Trophoblast cell (in vitro differentiated cells and primary cell): Measurements from ENCODE around the gene KRT79.
"Not testable (repeated sequence)": the region's sequence is repeated elsewhere in the genome, so short reads cannot be mapped to it uniquely, and the experiment has no call there.

Experiments
- DNase-seq, 2 donors: peaks; one replicate each; pipeline ENCODE4 v3.0.0-alpha.2; 2016
- H2AFZ ChIP-seq: 2 replicates; pipeline ENCODE4 v1.6.1; 2013; ENCODE audit warnings: low read length, moderate library complexity, mild to moderate bottlenecking; ENCODE audit not compliant: insufficient read depth, poor library complexity
- H2AK5ac ChIP-seq: 2 replicates; pipeline ENCODE4 v1.6.1; 2013; ENCODE audit warnings: mild to moderate bottlenecking, low read length
- H2BK120ac ChIP-seq: 2 replicates; pipeline ENCODE4 v1.6.1; 2013; ENCODE audit warnings: low read length, mild to moderate bottlenecking, moderate library complexity; ENCODE audit not compliant: insufficient read depth, poor library complexity
- H2BK12ac ChIP-seq: 2 replicates; pipeline ENCODE4 v1.6.1; 2013; ENCODE audit warnings: mild to moderate bottlenecking, low read length, moderate library complexity
- H2BK5ac ChIP-seq: 2 replicates; pipeline ENCODE4 v1.6.1; 2013; ENCODE audit warnings: low read length, low read depth, moderate library complexity, mild to moderate bottlenecking; ENCODE audit not compliant: poor library complexity
- H3K14ac ChIP-seq: 2 replicates; pipeline ENCODE4 v1.6.1; 2013; ENCODE audit warnings: mild to moderate bottlenecking, low read length
- H3K18ac ChIP-seq: 2 replicates; pipeline ENCODE4 v1.6.1; 2013; ENCODE audit warnings: mild to moderate bottlenecking, low read length
- H3K23ac ChIP-seq: 2 replicates; pipeline ENCODE4 v1.6.1; 2013; ENCODE audit warnings: low read length
- H3K27ac ChIP-seq: 2 replicates; pipeline ENCODE4 v1.5.1; 2013; ENCODE audit warnings: low read depth, mild to moderate bottlenecking, inconsistent platforms, low read length, moderate library complexity
- H3K27me3 ChIP-seq: 2 replicates; pipeline ENCODE4 v1.6.1; 2013; ENCODE audit warnings: inconsistent platforms, mild to moderate bottlenecking, low read length, moderate library complexity; ENCODE audit not compliant: insufficient read depth
- H3K36me3 ChIP-seq, 2 experiments: 1 replicate in 1 of 2; 2 replicates in 1 of 2; pipeline ENCODE4 v1.6.1; 2013; ENCODE audit warnings: low read length in 2 of 2, mild to moderate bottlenecking in 2 of 2, moderate library complexity in 1 of 2; ENCODE audit not compliant: insufficient read depth in 2 of 2, control insufficient read depth in 1 of 2
- H3K4ac ChIP-seq: 2 replicates; pipeline ENCODE4 v1.6.1; 2013; ENCODE audit warnings: low read depth, mild to moderate bottlenecking, low read length, moderate library complexity
- H3K4me1 ChIP-seq, 2 experiments: 1 replicate in 1 of 2; 2 replicates in 1 of 2; pipeline ENCODE4 v1.6.1; 2013; ENCODE audit warnings: low read length in 2 of 2, mild to moderate bottlenecking in 2 of 2, moderate library complexity in 1 of 2; ENCODE audit not compliant: insufficient read depth in 2 of 2, control insufficient read depth in 1 of 2
- H3K4me2 ChIP-seq: 2 replicates; pipeline ENCODE4 v1.6.1; 2013; ENCODE audit warnings: inconsistent platforms, mild to moderate bottlenecking, low read length, moderate library complexity
- H3K4me3 ChIP-seq: 2 replicates; pipeline ENCODE4 v1.5.1; 2013; ENCODE audit warnings: mild to moderate bottlenecking, low read depth, low read length, inconsistent platforms
- H3K79me1 ChIP-seq: one replicate; pipeline ENCODE4 v1.6.1; 2013; ENCODE audit warnings: low read length
- H3K79me2 ChIP-seq: 2 replicates; pipeline ENCODE4 v1.6.1; 2013; ENCODE audit warnings: low read length, mild to moderate bottlenecking; ENCODE audit not compliant: control insufficient read depth, insufficient read depth, poor library complexity
- H3K9ac ChIP-seq: 2 replicates; pipeline ENCODE4 v1.6.1; 2013; ENCODE audit warnings: mild to moderate bottlenecking, low read length
- H3K9me3 ChIP-seq: 2 replicates; pipeline ENCODE4 v1.6.1; 2013; ENCODE audit warnings: low read depth, mild to moderate bottlenecking, control low read depth, inconsistent platforms, low read length; ENCODE audit not compliant: insufficient read depth
- H4K12ac ChIP-seq: 2 replicates; pipeline ENCODE4 v1.6.1; 2013; ENCODE audit warnings: low read depth, mild to moderate bottlenecking, low read length, moderate library complexity
- H4K8ac ChIP-seq: 2 replicates; pipeline ENCODE4 v1.6.1; 2013; ENCODE audit warnings: low read depth, mild to moderate bottlenecking, low read length, moderate library complexity
- H4K91ac ChIP-seq: one replicate; pipeline ENCODE4 v1.6.1; 2013; ENCODE audit warnings: low read depth, mild to moderate bottlenecking, low read length, moderate library complexity
- WGBS: extraction: QIAGEN DNeasy Blood & Tissue Kit; methylation state at CpG from one replicate; pipeline ENCODE4 v1.1.7; 2013; ENCODE audit warnings: missing lambda C conversion rate; ENCODE audit not compliant: insufficient read length, insufficient coverage; ENCODE audit errors: extremely low coverage; 5-methylcytosine and 5-hydroxymethylcytosine counted together

KRT79 gene

GRCh38 chr12:52856077-52856476, 22.0 kb upstream of the KRT79 start:
- H2BK12ac ChIP-seq, H3K36me3 ChIP-seq, H4K91ac ChIP-seq, H3K4ac ChIP-seq, H3K27me3 ChIP-seq, H3K18ac ChIP-seq, H2AFZ ChIP-seq, H3K4me1 ChIP-seq, H3K9ac ChIP-seq, H3K79me1 ChIP-seq, H3K79me2 ChIP-seq, DNase-seq, H3K9me3 ChIP-seq, H4K12ac ChIP-seq, H3K4me2 ChIP-seq, H4K8ac ChIP-seq, H2AK5ac ChIP-seq, H3K4me3 ChIP-seq, H3K23ac ChIP-seq, H3K27ac ChIP-seq, H3K14ac ChIP-seq, H2BK120ac ChIP-seq, H2BK5ac ChIP-seq: not testable (repeated sequence)
- WGBS: no CpG with 5 or more reads among the region's 2 CpGs

GRCh38 chr12:52851787-52852186, 17.7 kb upstream of the KRT79 start:
- Histone ChIP-seq H3K4me3 (no peak overlapping the region), H3K79me2 (no peaks in the 10 kb centered on the region)

GRCh38 chr12:52850681-52851080, 16.6 kb upstream of the KRT79 start:
- Histone ChIP-seq H2BK5ac (no peak overlapping the region), H3K36me3 (no peaks in the 10 kb centered on the region), H3K79me2 (no peaks in the 10 kb centered on the region), H3K4me2 (no peak overlapping the region), H3K14ac (no peak overlapping the region), H3K23ac (no peak overlapping the region), H4K8ac (no peak overlapping the region), H3K27ac (no peak overlapping the region), H3K4me1 (peaks cover 4 to 6% of the 10 kb centered on the region in 2 experiments), H2AK5ac (no peak overlapping the region), H3K4ac (no peak overlapping the region), H3K9ac (no peak overlapping the region), H3K18ac (no peak overlapping the region), H3K79me1 (no peaks in the 10 kb centered on the region), H4K91ac (no peak overlapping the region), H3K4me3 (no peak overlapping the region), H3K27me3 (no peaks in the 10 kb centered on the region), H4K12ac (no peak overlapping the region), H2BK12ac (no peak overlapping the region), H2AFZ (no peak overlapping the region), H2BK120ac (no peak overlapping the region), H3K9me3 (no peaks in the 10 kb centered on the region)
- no CpG with 5 or more reads among the region's 5 CpGs for WGBS
- DNase-seq: no peak

More at GRCh38 chr12:52851787-52852186, 17.7 kb upstream of the KRT79 start:
- H2AK5ac ChIP-seq: no peak overlapping the region
- H3K9ac ChIP-seq: no peak overlapping the region
- no peaks in the 10 kb centered on the region for H3K36me3 ChIP-seq
- no peak overlapping the region for H3K27ac ChIP-seq
- no peaks in the 10 kb centered on the region for H3K27me3 ChIP-seq
- no peak overlapping the region for H4K91ac ChIP-seq
- H4K12ac ChIP-seq: no peak overlapping the region
- no peak overlapping the region for H3K23ac ChIP-seq
- peaks cover 4 to 6% of the 10 kb centered on the region in 2 experiments for H3K4me1 ChIP-seq
- no peak overlapping the region for H2BK120ac ChIP-seq
- no peak overlapping the region for H2BK5ac ChIP-seq
- H3K14ac ChIP-seq: no peak overlapping the region
- H4K8ac ChIP-seq: no peak overlapping the region
- DNase-seq: no peak
- no peak overlapping the region for H3K4ac ChIP-seq
- H3K4me2 ChIP-seq: no peak overlapping the region
- no peak overlapping the region for H2BK12ac ChIP-seq
- no peaks in the 10 kb centered on the region for H3K79me1 ChIP-seq
- no peaks in the 10 kb centered on the region for H3K9me3 ChIP-seq
- H2AFZ ChIP-seq: no peak overlapping the region
- no peak overlapping the region for H3K18ac ChIP-seq

GRCh38 chr12:52849511-52849910, 15.4 kb upstream of the KRT79 start:
- no peaks in the 10 kb centered on the region for H3K79me1 ChIP-seq
- H4K12ac ChIP-seq: no peak overlapping the region
- no peak overlapping the region for H3K4me2 ChIP-seq
- no peak overlapping the region for H3K4me3 ChIP-seq
- no peak overlapping the region for H3K23ac ChIP-seq
- H2BK5ac ChIP-seq: no peak overlapping the region
- H2BK120ac ChIP-seq: no peak overlapping the region
- no peak overlapping the region for H3K4ac ChIP-seq
- H3K4me1 ChIP-seq: peaks cover 4 to 6% of the 10 kb centered on the region in 2 experiments
- no peaks in the 10 kb centered on the region for H3K79me2 ChIP-seq
- no peak overlapping the region for H2AFZ ChIP-seq
- DNase-seq: no peak
- H2BK12ac ChIP-seq: no peak overlapping the region
- H3K27me3 ChIP-seq: no peaks in the 10 kb centered on the region
- H4K8ac ChIP-seq: no peak overlapping the region
- no peak overlapping the region for H3K18ac ChIP-seq
- H3K27ac ChIP-seq: no peak overlapping the region
- WGBS: no CpG with 5 or more reads among the region's 6 CpGs
- peaks cover 1% of the 10 kb centered on the region for H3K9me3 ChIP-seq
- H4K91ac ChIP-seq: no peak overlapping the region
- H3K9ac ChIP-seq: no peak overlapping the region
- no peaks in the 10 kb centered on the region for H3K36me3 ChIP-seq
- no peak overlapping the region for H3K14ac ChIP-seq
- H2AK5ac ChIP-seq: no peak overlapping the region
